IMR-90 (cell line): ENCODE results near the gene BTF3. TPM values are rescaled to one million over a fixed set of nuclear protein-coding genes. Genes with fewer than 3 reads are reported as not detected.

Experiments used
- ATAC-seq: fragments of 200-7000 bp; cut with Tn5 transposase; 2 replicates; pipeline ENCODE4 v1.9.1; 2020; ENCODE audit warnings: low read depth, mild to moderate bottlenecking, moderate library complexity
- BruUV-seq: library from RNA; stranded (reverse); fragments of 400-500 nt; replicated peaks from 2 replicates; lab custom pipeline; 2021; lab: Mats Ljungman, UMichigan
- CTCF ChIA-PET: fragments of 300-600 bp; formaldehyde crosslinking; extraction: SDS; loops from one replicate; lab custom pipeline; 2021; ENCODE audit warnings: antibody characterized with exemption; lab: Yijun Ruan, JAX
- POLR2A ChIA-PET: fragments of 300-600 bp; sonication (Branson Sonifier 250); formaldehyde crosslinking; loops from one replicate; lab custom pipeline; 2022; ENCODE audit warnings: antibody characterized with exemption; ENCODE audit not compliant: unreplicated experiment; lab: Charles Lee
- DNase-seq: peaks from one replicate; pipeline ENCODE4 v3.0.0; 2013
- H2AFZ ChIP-seq: replicated peaks from 2 replicates; pipeline ENCODE3; 2013; ENCODE audit warnings: low read length, mild to moderate bottlenecking; ENCODE audit not compliant: poor library complexity
- H2AK5ac ChIP-seq: 2 replicates; pipeline ENCODE4 v1.6.1; 2013; ENCODE audit warnings: low read depth, low read length, inconsistent platforms
- H2AK9ac ChIP-seq: replicated peaks from 2 replicates; pipeline ENCODE3; 2013; ENCODE audit warnings: mild to moderate bottlenecking, low read depth, low read length, moderate library complexity; ENCODE audit not compliant: poor library complexity
- H2BK120ac ChIP-seq: 2 replicates; pipeline ENCODE4 v1.6.1; 2013; ENCODE audit warnings: low read depth, low read length, inconsistent platforms
- H2BK15ac ChIP-seq: 3 replicates; pipeline ENCODE4 v1.6.1; 2013; ENCODE audit warnings: low read depth, low read length, inconsistent platforms
- H2BK20ac ChIP-seq: 2 replicates; pipeline ENCODE4 v1.6.1; 2013; ENCODE audit warnings: low read depth, mild to moderate bottlenecking, inconsistent platforms, low read length, moderate library complexity
- H2BK5ac ChIP-seq: 2 replicates; pipeline ENCODE4 v1.6.1; 2013; ENCODE audit warnings: mild to moderate bottlenecking, low read depth, low read length, inconsistent platforms; ENCODE audit not compliant: poor library complexity, severe bottlenecking
- H3K14ac ChIP-seq: replicated peaks from 2 replicates; pipeline ENCODE4 v1.6.1; 2013; ENCODE audit warnings: low read depth, low read length, inconsistent platforms
- H3K18ac ChIP-seq: 2 replicates; pipeline ENCODE4 v1.6.1; 2013; ENCODE audit warnings: low read depth, low read length, control low read depth
- H3K23ac ChIP-seq: 2 replicates; pipeline ENCODE4 v1.6.1; 2013; ENCODE audit warnings: low read depth, low read length, inconsistent platforms
- H3K27ac ChIP-seq: 2 replicates; pipeline ENCODE4 v1.5.1; 2013; ENCODE audit warnings: mild to moderate bottlenecking, control low read depth, low read length; ENCODE audit not compliant: insufficient read depth
- H3K27me3 ChIP-seq: 2 replicates; pipeline ENCODE4 v1.6.1; 2013; ENCODE audit warnings: low read length; ENCODE audit not compliant: control insufficient read depth, insufficient read depth
- H3K36me3 ChIP-seq: 2 replicates; pipeline ENCODE4 v1.6.1; 2013; ENCODE audit warnings: low read length, mixed read lengths; ENCODE audit not compliant: control insufficient read depth, insufficient read depth
- H3K4ac ChIP-seq: 2 replicates; pipeline ENCODE4 v1.6.1; 2013; ENCODE audit warnings: low read depth, low read length, inconsistent platforms
- H3K4me1 ChIP-seq: 2 replicates; pipeline ENCODE4 v1.6.1; 2013; ENCODE audit warnings: low read length, mixed read lengths; ENCODE audit not compliant: control insufficient read depth, insufficient read depth
- H3K4me2 ChIP-seq: 2 replicates; pipeline ENCODE4 v1.6.1; 2013; ENCODE audit warnings: low read depth, mild to moderate bottlenecking, control low read depth, low read length, moderate library complexity
- H3K4me3 ChIP-seq: 2 replicates; pipeline ENCODE4 v1.5.1; 2013; ENCODE audit warnings: low read depth, mild to moderate bottlenecking, control low read depth, low read length, moderate library complexity; ENCODE audit not compliant: insufficient read depth
- H3K56ac ChIP-seq: 2 replicates; pipeline ENCODE4 v1.6.1; 2013; ENCODE audit warnings: low read length, inconsistent platforms; ENCODE audit not compliant: insufficient read depth; ENCODE audit errors: extremely low read depth
- H3K79me1 ChIP-seq, 2 experiments: 2 replicates each; pipeline ENCODE4 v1.6.1; 2013; ENCODE audit warnings: low read length in 2 of 2, inconsistent platforms in 1 of 2, low read depth in 1 of 2
- H3K9ac ChIP-seq: 2 replicates; pipeline ENCODE4 v1.6.1; 2013; ENCODE audit warnings: low read depth, low read length, control low read depth
- H3K9me1 ChIP-seq: 2 replicates; pipeline ENCODE4 v1.6.1; 2013; ENCODE audit warnings: low read length, inconsistent platforms; ENCODE audit not compliant: insufficient read depth
- H3K9me3 ChIP-seq: 2 replicates; pipeline ENCODE4 v1.6.1; 2013; ENCODE audit warnings: low read length; ENCODE audit not compliant: control insufficient read depth, insufficient read depth
- H4K20me1 ChIP-seq: 2 replicates; pipeline ENCODE4 v1.6.1; 2013; ENCODE audit warnings: low read length, inconsistent platforms; ENCODE audit not compliant: insufficient read depth
- H4K5ac ChIP-seq: 2 replicates; pipeline ENCODE4 v1.6.1; 2013; ENCODE audit warnings: mild to moderate bottlenecking, low read depth, low read length, control low read depth
- H4K8ac ChIP-seq, 2 experiments: 2 replicates each; pipeline ENCODE4 v1.6.1; 2013; ENCODE audit warnings: low read depth in 2 of 2, low read length in 2 of 2, control low read depth in 1 of 2, inconsistent platforms in 1 of 2
- H4K91ac ChIP-seq: 2 replicates; pipeline ENCODE4 v1.6.1; 2013; ENCODE audit warnings: low read depth, low read length, inconsistent platforms; ENCODE audit not compliant: insufficient read depth
- BHLHE40 ChIP-seq: fragments of 150-350 bp; IDR thresholded peaks from 2 replicates; pipeline ENCODE4 v1.6.1; 2016; ENCODE audit warnings: mild to moderate bottlenecking, low read depth, low read length
- CEBPB ChIP-seq: IDR thresholded peaks from 2 replicates; pipeline ENCODE4 v1.6.1; 2012; ENCODE audit warnings: low read depth, low read length, improper control_type of control experiment
- CHD1 ChIP-seq: IDR thresholded peaks from 2 replicates; pipeline ENCODE4 v1.6.1; 2012; ENCODE audit warnings: low read depth, low read length, improper control_type of control experiment
- ELK1 ChIP-seq: fragments of 150-350 bp; IDR thresholded peaks from 2 replicates; pipeline ENCODE4 v1.6.1; 2016; ENCODE audit warnings: low read depth, mild to moderate bottlenecking, low read length, moderate library complexity, borderline replicate concordance
- FOS ChIP-seq: fragments of 150-350 bp; IDR thresholded peaks from 2 replicates; pipeline ENCODE4 v1.6.1; 2016; ENCODE audit warnings: low read depth, low read length
- MAFK ChIP-seq: IDR thresholded peaks from 2 replicates; pipeline ENCODE4 v1.6.1; 2012; ENCODE audit warnings: low read depth, low read length, improper control_type of control experiment
- MAZ ChIP-seq: IDR thresholded peaks from 2 replicates; pipeline ENCODE4 v1.6.1; 2012; ENCODE audit warnings: low read depth, mild to moderate bottlenecking, low read length, improper control_type of control experiment, moderate library complexity, borderline replicate concordance
- MXI1 ChIP-seq: IDR thresholded peaks from 2 replicates; pipeline ENCODE4 v1.6.1; 2012; ENCODE audit warnings: low read depth, mild to moderate bottlenecking, low read length, moderate library complexity, borderline replicate concordance
- NFE2L2 ChIP-seq: fragments of 150-350 bp; IDR thresholded peaks from 2 replicates; pipeline ENCODE4 v1.6.1; 2016; ENCODE audit warnings: low read depth, mild to moderate bottlenecking, low read length
- POLR2A ChIP-seq: IDR thresholded peaks from 2 replicates; pipeline ENCODE4 v1.6.1; 2012; ENCODE audit warnings: mild to moderate bottlenecking, low read depth, low read length
- RAD21 ChIP-seq: IDR thresholded peaks from 2 replicates; pipeline ENCODE4 v1.6.1; 2012; ENCODE audit warnings: low read length, improper control_type of control experiment
- RCOR1 ChIP-seq: IDR thresholded peaks from 2 replicates; pipeline ENCODE4 v1.6.1; 2012; ENCODE audit warnings: mild to moderate bottlenecking, low read length, improper control_type of control experiment; ENCODE audit not compliant: insufficient replicate concordance
- RFX5 ChIP-seq: IDR thresholded peaks from 2 replicates; pipeline ENCODE4 v1.8.0; 2012; ENCODE audit warnings: low read depth, mild to moderate bottlenecking, low read length, moderate library complexity
- SMC3 ChIP-seq: fragments of 150-350 bp; IDR thresholded peaks from 2 replicates; pipeline ENCODE4 v1.6.1; 2016; ENCODE audit warnings: low read depth, mild to moderate bottlenecking, antibody characterized with exemption, low read length, moderate library complexity
- USF2 ChIP-seq: fragments of 150-350 bp; IDR thresholded peaks from 2 replicates; pipeline ENCODE4 v1.6.1; 2017; ENCODE audit warnings: mild to moderate bottlenecking, antibody characterized with exemption, low read length, low read depth
- WGBS, 2 experiments: methylation state at CpG; one replicate each; pipeline versions ENCODE4 v1.1.5 to v1.1.7; 2013; ENCODE audit warnings: missing lambda C conversion rate in 2 of 2; ENCODE audit not compliant: insufficient read length in 1 of 2; ENCODE audit errors: extremely low coverage in 2 of 2; 5-methylcytosine and 5-hydroxymethylcytosine counted together
- dilution Hi-C: fragments of 300-500 bp; cut with HindIII; formaldehyde crosslinking; loops from one replicate; pipeline ENCODE4 v1.14.3; 2018; ENCODE audit warnings: low sequenced_read_pairs; ENCODE audit not compliant: unreplicated experiment
- in situ Hi-C: fragments of 300-500 bp; cut with MboI; formaldehyde crosslinking; loops from 3 replicates; pipeline ENCODE4 v1.14.3; 2019; ENCODE audit warnings: low sequenced_read_pairs, inconsistent platforms, mixed read lengths
- intact Hi-C: fragments of 100-400 bp; cut with micrococcal nuclease; formaldehyde crosslinking; loops from 2 replicates; pipeline ENCODE4 v1.10.0; 2022
- polyA plus RNA-seq, 3 experiments: library from polyadenylated mRNA; depleted of rRNA; stranded (reverse); fragments of >200 nt; gene quantifications; 2 replicates each; pipeline ENCODE4 v1.2.3, GENCODE V29; 2012; ENCODE audit warnings: low replicate concordance in 1 of 3
- total RNA-seq: library from RNA; depleted of rRNA; stranded (reverse); fragments of >200 nt; gene quantifications from 2 replicates; pipeline ENCODE4 v1.2.3, GENCODE V29; 2012
- TF ChIP-seq, protein P1 (sequence below): conservative IDR thresholded peaks from 2 replicates; pipeline ENCODE4 v1.5.1; 2012; ENCODE audit warnings: mild to moderate bottlenecking, low read depth, low read length, improper control_type of control experiment

The BTF3 gene
- total and polyA plus RNA-seq, 2 of the 4 experiments (the other 2 are of a cell fraction) = 225 to 443 TPM

- no peaks in the 10 kb centered on the region; the same call in 1 of the 2 replicates for H3K9me1 ChIP-seq
- no peak overlapping the region for H4K5ac ChIP-seq
- H4K8ac ChIP-seq = no peak overlapping the region
- H4K91ac ChIP-seq = no peak overlapping the region
- no peak overlapping the region for H3K4ac ChIP-seq
- H3K79me1 ChIP-seq = no peaks in the 10 kb centered on the region
- H2AFZ ChIP-seq = no peak overlapping the region
- H3K36me3 ChIP-seq = no peaks in the 10 kb centered on the region
- H3K27ac ChIP-seq = no peak overlapping the region
- DNase-seq = no peak
- intact Hi-C loops (no loop called here), dilution Hi-C loops (no loop called here), in situ Hi-C loops (no loop called here)
- H3K4me3 ChIP-seq = no peak overlapping the region
- no CpG with 5 or more reads among the region's 3 CpGs for WGBS, 2 experiments
- H3K9me3 ChIP-seq = no peaks in the 10 kb centered on the region
- H3K9ac ChIP-seq = no peak overlapping the region
- BruUV-seq = no TSS peak
- no peak overlapping the region for H3K56ac ChIP-seq
- no peak overlapping the region for H3K4me2 ChIP-seq
- no peak overlapping the region for H2AK5ac ChIP-seq
- H3K4me1 ChIP-seq = no peaks in the 10 kb centered on the region
- CTCF ChIA-PET = interaction anchor here (1.3 kb wide), 1 partner anchor 17 kb away, joined by 4 read pairs; no protein-coding TSS in a partner anchor
- H2AK9ac ChIP-seq = no peak overlapping the region
- no peaks in the 10 kb centered on the region for H4K20me1 ChIP-seq
- no peak overlapping the region for H2BK15ac ChIP-seq
- no peak overlapping the region for H2BK120ac ChIP-seq
- TF ChIP-seq NFE2L2 (no peak), RAD21 (no peak), CEBPB (no peak), MAFK (no peak), CHD1 (no peak), ELK1 (no peak), MAZ (no peak), BHLHE40 (no peak), POLR2A (no peak), FOS (no peak), RFX5 (no peak), MXI1 (no peak), USF2 (no peak), RCOR1 (no peak), SMC3 (no peak)
- TF ChIP-seq, protein P1, sequence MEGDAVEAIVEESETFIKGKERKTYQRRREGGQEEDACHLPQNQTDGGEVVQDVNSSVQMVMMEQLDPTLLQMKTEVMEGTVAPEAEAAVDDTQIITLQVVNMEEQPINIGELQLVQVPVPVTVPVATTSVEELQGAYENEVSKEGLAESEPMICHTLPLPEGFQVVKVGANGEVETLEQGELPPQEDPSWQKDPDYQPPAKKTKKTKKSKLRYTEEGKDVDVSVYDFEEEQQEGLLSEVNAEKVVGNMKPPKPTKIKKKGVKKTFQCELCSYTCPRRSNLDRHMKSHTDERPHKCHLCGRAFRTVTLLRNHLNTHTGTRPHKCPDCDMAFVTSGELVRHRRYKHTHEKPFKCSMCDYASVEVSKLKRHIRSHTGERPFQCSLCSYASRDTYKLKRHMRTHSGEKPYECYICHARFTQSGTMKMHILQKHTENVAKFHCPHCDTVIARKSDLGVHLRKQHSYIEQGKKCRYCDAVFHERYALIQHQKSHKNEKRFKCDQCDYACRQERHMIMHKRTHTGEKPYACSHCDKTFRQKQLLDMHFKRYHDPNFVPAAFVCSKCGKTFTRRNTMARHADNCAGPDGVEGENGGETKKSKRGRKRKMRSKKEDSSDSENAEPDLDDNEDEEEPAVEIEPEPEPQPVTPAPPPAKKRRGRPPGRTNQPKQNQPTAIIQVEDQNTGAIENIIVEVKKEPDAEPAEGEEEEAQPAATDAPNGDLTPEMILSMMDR = no peak
- H2BK20ac ChIP-seq = no peak overlapping the region
- H2BK5ac ChIP-seq = no peak overlapping the region
- H3K14ac ChIP-seq = no peak overlapping the region
- POLR2A ChIA-PET = no interaction called here
- no peak overlapping the region for H3K18ac ChIP-seq
- H3K27me3 ChIP-seq = peaks cover 6% of the 10 kb centered on the region; the same call in 1 of the 2 replicates
- no peak overlapping the region for H3K23ac ChIP-seq
- no peak for ATAC-seq
Observed at GRCh38 chr5:73472116-73472515, 26.1 kb upstream of the BTF3 start.
